Right renal pelvis (tissue), 4 donors: ENCODE results near the gene ZNF277. TPM values are rescaled to one million over a fixed set of nuclear protein-coding genes. Genes with fewer than 3 reads are reported as not detected.
A peak's percentile ranks its signal among the peaks of the same experiment; 100 is the strongest.

Experiments used
- DNase-seq, 4 donors: peaks; one replicate each; pipeline ENCODE4 v3.0.0-alpha.2; 2013; ENCODE audit warnings: low read depth in 4 of 4, low spot score in 3 of 4, missing footprints in 1 of 4
- polyA plus RNA-seq, 4 donors: library from polyadenylated mRNA; unstranded; fragments of 120-200 nt; gene quantifications; one replicate each; pipeline ENCODE4 v1.2.1, GENCODE V29; 2013; ENCODE audit not compliant: insufficient read length in 4 of 4

ZNF277 gene
- polyA plus RNA-seq, 4 donors, result 38.9 to 41.7 (median 41.0) TPM

GRCh38 chr7:112381311-112382091 is 175.0 kb downstream of the ZNF277 start:
- DNase-seq, result no peak

GRCh38 chr7:112383671-112384417 is 177.3 kb downstream of the ZNF277 start:
- DNase-seq, result no peak

- DNase-seq, result no peak
Observed at GRCh38 chr7:112385516-112385915, 179.0 kb downstream of the ZNF277 start.

- peak in 1 of 4 donors; percentile 34 for DNase-seq
Observed at GRCh38 chr7:112386619-112387018, 180.1 kb downstream of the ZNF277 start.

GRCh38 chr7:112390167-112390566 is 183.7 kb downstream of the ZNF277 start:
- no peak for DNase-seq

GRCh38 chr7:112391079-112391821 is 184.8 kb downstream of the ZNF277 start:
- peak in 2 of 4 donors; percentile 30 to 44 for DNase-seq

GRCh38 chr7:112391841-112392286 is 185.4 kb downstream of the ZNF277 start:
- DNase-seq, result peak in 2 of 4 donors; percentile 25 to 45

Other genes starting within 250 kb of the ZNF277 start
- 10 to 100 TPM; 20.1 to 26.6 (median 21.4) TPM for gene DOCK4, start 296 bp upstream of the ZNF277 start, polyA plus RNA-seq
- 10 to 100 TPM; 31.2 to 39.0 (median 36.8) TPM for gene IFRD1, start 243.8 kb downstream of the ZNF277 start, polyA plus RNA-seq